IMR-90 (cell line): ENCODE results near the gene TIPARP.

ENCODE experiments used
- BHLHE40 ChIP-seq: fragments of 150-350 bp; IDR thresholded peaks from 2 replicates; pipeline ENCODE4 v1.6.1; 2016; ENCODE audit warnings: mild to moderate bottlenecking, low read depth, low read length
- CTCF ChIP-seq: conservative IDR thresholded peaks from 2 replicates; pipeline ENCODE4 v1.5.1; 2012; ENCODE audit warnings: mild to moderate bottlenecking, low read depth, low read length, improper control_type of control experiment
- RAD21 ChIP-seq: IDR thresholded peaks from 2 replicates; pipeline ENCODE4 v1.6.1; 2012; ENCODE audit warnings: low read length, improper control_type of control experiment

GRCh38 chr3:156677536-156677935, 3.1 kb downstream of the TIPARP start:
- TF ChIP-seq CTCF: no peak
- no peak for TF ChIP-seq RAD21
- TF ChIP-seq BHLHE40: no peak
